ENCODE data around the gene ENO2. TPM values are rescaled to one million over a fixed set of nuclear protein-coding genes. Genes with fewer than 3 reads are reported as not detected.
A peak's percentile ranks its signal among the peaks of the same experiment; 100 is the strongest.
"Not testable (repeated sequence)": the region's sequence is repeated elsewhere in the genome, so short reads cannot be mapped to it uniquely, and the experiment has no call there.

Gene ENO2
- total RNA-seq, 1 donor from 2014 or later = 182 TPM

GRCh38 chr12:6883683-6884082 lies 30.7 kb upstream of the ENO2 start:
- TF ChIP-seq, protein P1, sequence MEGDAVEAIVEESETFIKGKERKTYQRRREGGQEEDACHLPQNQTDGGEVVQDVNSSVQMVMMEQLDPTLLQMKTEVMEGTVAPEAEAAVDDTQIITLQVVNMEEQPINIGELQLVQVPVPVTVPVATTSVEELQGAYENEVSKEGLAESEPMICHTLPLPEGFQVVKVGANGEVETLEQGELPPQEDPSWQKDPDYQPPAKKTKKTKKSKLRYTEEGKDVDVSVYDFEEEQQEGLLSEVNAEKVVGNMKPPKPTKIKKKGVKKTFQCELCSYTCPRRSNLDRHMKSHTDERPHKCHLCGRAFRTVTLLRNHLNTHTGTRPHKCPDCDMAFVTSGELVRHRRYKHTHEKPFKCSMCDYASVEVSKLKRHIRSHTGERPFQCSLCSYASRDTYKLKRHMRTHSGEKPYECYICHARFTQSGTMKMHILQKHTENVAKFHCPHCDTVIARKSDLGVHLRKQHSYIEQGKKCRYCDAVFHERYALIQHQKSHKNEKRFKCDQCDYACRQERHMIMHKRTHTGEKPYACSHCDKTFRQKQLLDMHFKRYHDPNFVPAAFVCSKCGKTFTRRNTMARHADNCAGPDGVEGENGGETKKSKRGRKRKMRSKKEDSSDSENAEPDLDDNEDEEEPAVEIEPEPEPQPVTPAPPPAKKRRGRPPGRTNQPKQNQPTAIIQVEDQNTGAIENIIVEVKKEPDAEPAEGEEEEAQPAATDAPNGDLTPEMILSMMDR (IDR thresholded peaks at IDR 0.05; ENCODE audit: partially characterized antibody, unreplicated experiment) = no peak
- H3K4me1 Mint-ChIP-seq (ENCODE audit: low read depth, unreplicated experiment) = peaks cover 4% of the 10 kb centered on the region
- no peak for DNase-seq
- H3K27me3 Mint-ChIP-seq (ENCODE audit: unreplicated experiment) = no peaks in the 10 kb centered on the region
- H3K36me3 Mint-ChIP-seq (ENCODE audit: unreplicated experiment) = no peaks in the 10 kb centered on the region
- H3K4me3 Mint-ChIP-seq (ENCODE audit: unreplicated experiment) = no peak overlapping the region
- H3K9me3 Mint-ChIP-seq (ENCODE audit: unreplicated experiment) = peaks cover 2% of the 10 kb centered on the region
- H3K27ac Mint-ChIP-seq (ENCODE audit: unreplicated experiment) = no peak overlapping the region

DNA sequence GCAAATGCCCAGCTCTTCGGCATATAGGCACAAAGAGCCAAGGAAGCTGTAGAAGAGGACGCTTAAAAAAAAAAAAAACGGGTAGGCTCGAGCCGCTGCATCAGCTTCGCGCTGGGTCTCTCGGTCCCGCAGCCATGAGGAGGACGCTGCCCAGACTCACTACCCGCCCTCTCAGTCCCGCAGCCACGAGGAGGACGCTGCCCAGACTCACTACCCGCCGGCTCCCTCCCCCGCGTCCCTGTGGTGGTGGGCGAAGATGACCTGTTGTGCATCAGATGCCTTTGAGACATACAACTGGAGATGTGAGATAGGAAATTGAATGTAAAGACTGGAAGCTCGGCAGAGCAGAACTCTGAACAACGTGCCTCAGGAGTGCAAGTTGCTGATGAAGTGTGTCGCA lies 29.8 kb upstream of the ENO2 start:
- Mint-ChIP-seq H3K4me3 (ENCODE audit: unreplicated experiment) (no peak overlapping the region), H3K9me3 (ENCODE audit: unreplicated experiment) (peaks cover 2% of the 10 kb centered on the region), H3K27me3 (ENCODE audit: unreplicated experiment) (no peaks in the 10 kb centered on the region), H3K4me1 (ENCODE audit: low read depth, unreplicated experiment) (peaks cover 4% of the 10 kb centered on the region), H3K27ac (ENCODE audit: unreplicated experiment) (no peak overlapping the region), H3K36me3 (ENCODE audit: unreplicated experiment) (no peaks in the 10 kb centered on the region)
- no peak for DNase-seq
- TF ChIP-seq, protein P1 (IDR thresholded peaks at IDR 0.05; ENCODE audit: partially characterized antibody, unreplicated experiment) = no peak

DNA sequence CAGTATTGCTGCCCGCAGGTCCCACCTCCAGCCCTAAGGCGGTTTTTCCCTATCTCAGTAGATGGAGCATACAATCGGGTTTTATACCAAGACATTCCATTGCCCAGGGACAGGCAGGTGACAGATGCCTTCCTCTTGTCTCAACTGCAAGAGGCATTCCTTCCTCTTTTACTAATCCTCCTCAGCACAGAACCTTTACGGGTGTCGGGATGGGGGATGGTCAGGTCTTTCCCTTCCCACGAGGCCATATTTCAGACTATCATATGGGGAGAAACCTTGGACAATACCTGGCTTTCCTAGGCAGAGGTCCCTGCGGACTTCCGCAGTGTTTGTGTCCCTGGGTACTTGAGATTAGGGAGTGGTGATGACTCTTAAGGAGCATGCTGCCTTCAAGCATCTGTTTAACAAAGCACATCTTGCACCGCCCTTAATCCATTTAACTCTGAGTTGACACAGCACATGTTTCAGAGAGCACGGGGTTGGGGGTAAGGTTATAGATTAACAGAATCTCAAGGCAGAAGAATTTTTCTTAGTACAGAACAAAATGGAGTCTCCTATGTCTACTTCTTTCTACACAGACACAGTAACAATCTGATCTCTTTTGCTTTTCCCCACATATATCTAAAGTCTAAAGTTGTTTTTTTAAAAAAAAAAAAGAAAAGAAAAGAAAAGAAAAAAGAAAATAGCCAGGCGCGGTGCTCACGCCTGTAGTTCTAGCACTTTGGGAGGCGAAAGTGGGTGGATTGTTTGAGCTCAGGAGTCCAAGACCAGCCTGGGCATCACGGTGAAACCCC lies 28.0 kb upstream of the ENO2 start:
- not testable (repeated sequence) for H3K36me3 Mint-ChIP-seq (ENCODE audit: unreplicated experiment); H3K4me1 Mint-ChIP-seq (ENCODE audit: low read depth, unreplicated experiment); H3K27me3 Mint-ChIP-seq (ENCODE audit: unreplicated experiment); DNase-seq; H3K9me3 Mint-ChIP-seq (ENCODE audit: unreplicated experiment)
- H3K4me3 Mint-ChIP-seq (ENCODE audit: unreplicated experiment) = peak overlapping the region; percentile 41
- H3K27ac Mint-ChIP-seq (ENCODE audit: unreplicated experiment) = peak overlapping the region; percentile 91

- Mint-ChIP-seq H3K9me3 (ENCODE audit: unreplicated experiment) (peaks cover 7% of the 10 kb centered on the region), H3K27me3 (ENCODE audit: unreplicated experiment) (peaks cover 8% of the 10 kb centered on the region), H3K36me3 (ENCODE audit: unreplicated experiment) (no peaks in the 10 kb centered on the region), H3K4me1 (ENCODE audit: low read depth, unreplicated experiment) (peaks cover 4% of the 10 kb centered on the region), H3K4me3 (ENCODE audit: unreplicated experiment) (no peak overlapping the region), H3K27ac (ENCODE audit: unreplicated experiment) (no peak overlapping the region)
- DNase-seq = no peak
- TF ChIP-seq, protein P1 (IDR thresholded peaks at IDR 0.05; ENCODE audit: partially characterized antibody, unreplicated experiment) = no peak
Measured at GRCh38 chr12:6887460-6887859, 26.9 kb upstream of the ENO2 start.

GRCh38 chr12:6888360-6888759 lies 26.0 kb upstream of the ENO2 start:
- Mint-ChIP-seq H3K9me3 (ENCODE audit: unreplicated experiment) (peaks cover 7% of the 10 kb centered on the region), H3K4me1 (ENCODE audit: low read depth, unreplicated experiment) (peaks cover 4% of the 10 kb centered on the region), H3K27ac (ENCODE audit: unreplicated experiment) (no peak overlapping the region), H3K36me3 (ENCODE audit: unreplicated experiment) (no peaks in the 10 kb centered on the region), H3K27me3 (ENCODE audit: unreplicated experiment) (peaks cover 8% of the 10 kb centered on the region), H3K4me3 (ENCODE audit: unreplicated experiment) (no peak overlapping the region)
- DNase-seq = no peak
- TF ChIP-seq, protein P1 (IDR thresholded peaks at IDR 0.05; ENCODE audit: partially characterized antibody, unreplicated experiment) = no peak

DNA sequence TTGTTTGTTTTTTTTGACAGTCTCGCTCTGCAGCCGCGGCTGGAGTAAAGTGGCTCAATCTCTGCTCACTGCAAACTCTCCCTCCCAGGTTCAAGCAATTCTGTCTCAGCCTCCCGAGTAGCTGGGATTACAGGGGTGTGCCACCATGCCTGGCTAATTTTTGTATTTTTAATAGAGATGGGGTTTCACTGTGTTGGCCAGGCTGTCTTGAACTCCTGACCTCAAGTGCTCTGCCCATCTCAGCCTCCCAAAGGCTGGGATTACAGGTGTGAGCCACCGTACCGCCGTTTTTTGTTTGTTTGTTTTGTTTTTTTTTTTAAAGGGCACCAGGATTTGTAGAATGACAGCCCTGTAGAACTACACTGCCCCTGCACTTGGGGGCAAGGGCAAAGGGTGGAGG lies 25.6 kb upstream of the ENO2 start:
- not testable (repeated sequence) for H3K4me1 Mint-ChIP-seq (ENCODE audit: low read depth, unreplicated experiment); H3K27me3 Mint-ChIP-seq (ENCODE audit: unreplicated experiment); H3K27ac Mint-ChIP-seq (ENCODE audit: unreplicated experiment)

DNA sequence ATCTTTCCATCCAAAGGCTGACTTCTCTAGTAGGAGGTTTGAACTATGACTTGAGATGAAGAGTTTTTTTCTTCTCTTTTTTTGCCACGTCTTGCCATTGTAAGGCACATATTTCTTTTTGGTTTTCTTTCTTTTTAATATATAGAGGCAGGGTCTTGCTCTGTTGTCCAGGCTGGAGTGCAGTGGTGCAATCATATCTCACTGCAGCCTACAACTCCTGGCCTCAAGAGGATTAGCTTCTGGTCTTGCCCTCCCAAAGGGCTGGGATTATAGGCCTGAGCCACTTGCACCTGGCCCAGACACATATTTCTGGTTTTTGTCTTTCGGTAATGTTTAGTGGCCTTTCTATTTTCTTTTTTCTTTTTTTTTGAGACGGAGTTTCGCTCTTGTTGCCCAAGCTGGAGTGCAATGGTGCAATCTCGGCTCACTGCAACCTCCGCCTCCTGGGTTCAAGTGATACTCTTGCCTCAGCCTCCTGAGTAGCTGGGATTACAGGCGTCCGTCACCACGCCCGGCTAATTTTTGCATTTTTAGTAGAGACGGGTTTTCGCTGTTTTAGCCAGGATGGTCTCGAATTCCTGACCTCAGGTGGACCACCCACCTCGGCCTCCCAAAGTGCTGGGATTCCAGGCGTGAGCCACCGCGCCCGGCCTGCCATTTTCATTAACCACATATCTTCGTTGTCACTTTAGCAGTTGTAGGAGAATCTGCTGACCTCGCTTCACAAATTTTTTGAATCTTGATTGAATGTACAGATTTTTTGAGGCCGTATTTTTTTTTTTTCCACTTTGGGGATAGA lies 24.4 kb upstream of the ENO2 start:
- H3K27me3 Mint-ChIP-seq (ENCODE audit: unreplicated experiment); DNase-seq; H3K9me3 Mint-ChIP-seq (ENCODE audit: unreplicated experiment); H3K4me1 Mint-ChIP-seq (ENCODE audit: low read depth, unreplicated experiment); H3K36me3 Mint-ChIP-seq (ENCODE audit: unreplicated experiment): not testable (repeated sequence)
- Mint-ChIP-seq H3K4me3 (ENCODE audit: unreplicated experiment) (peak overlapping the region; percentile 86), H3K27ac (ENCODE audit: unreplicated experiment) (peak overlapping the region; percentile 95)

More for the DNA sequence above, 25.6 kb upstream of the ENO2 start:
- not testable (repeated sequence) for H3K9me3 Mint-ChIP-seq (ENCODE audit: unreplicated experiment); DNase-seq; H3K4me3 Mint-ChIP-seq (ENCODE audit: unreplicated experiment); H3K36me3 Mint-ChIP-seq (ENCODE audit: unreplicated experiment)

Measured in glutamatergic neuron (in vitro differentiated cells).